HuH-7.5 (cell line): ENCODE data around the gene ADIRF.
"Not testable (repeated sequence)": the region's sequence is repeated elsewhere in the genome, so short reads cannot be mapped to it uniquely, and the experiment has no call there.

Source experiments
- DNase-seq: peaks from one replicate; pipeline ENCODE4 v3.0.0; 2011; ENCODE audit warnings: low spot score

Gene ADIRF

DNA sequence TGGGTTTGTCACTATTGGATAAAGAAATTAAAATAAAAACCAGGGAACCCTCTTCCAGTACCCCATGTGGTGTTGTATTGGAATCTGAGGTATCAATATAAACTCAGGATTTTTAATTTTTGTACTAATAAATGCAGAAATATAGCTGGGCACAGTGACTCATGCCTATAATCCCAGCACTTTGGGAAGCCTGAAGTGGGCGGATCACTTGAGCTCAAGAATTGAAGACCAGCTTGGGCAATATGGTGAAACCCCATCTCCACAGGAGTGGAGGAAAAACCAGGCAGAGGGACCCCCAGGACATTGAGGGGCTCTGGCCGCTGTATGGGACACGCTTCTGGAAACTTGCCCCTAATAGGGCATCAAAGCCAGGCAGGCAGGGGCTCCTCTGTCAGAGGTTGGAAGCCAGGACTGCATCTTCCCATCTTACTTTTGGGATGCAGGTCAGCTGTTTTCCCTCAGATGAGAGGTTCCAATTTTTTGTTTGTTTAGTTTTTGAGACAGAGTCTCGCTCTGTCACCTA lies 11.1 kb downstream of the ADIRF start:
- DNase-seq = no peak

DNA sequence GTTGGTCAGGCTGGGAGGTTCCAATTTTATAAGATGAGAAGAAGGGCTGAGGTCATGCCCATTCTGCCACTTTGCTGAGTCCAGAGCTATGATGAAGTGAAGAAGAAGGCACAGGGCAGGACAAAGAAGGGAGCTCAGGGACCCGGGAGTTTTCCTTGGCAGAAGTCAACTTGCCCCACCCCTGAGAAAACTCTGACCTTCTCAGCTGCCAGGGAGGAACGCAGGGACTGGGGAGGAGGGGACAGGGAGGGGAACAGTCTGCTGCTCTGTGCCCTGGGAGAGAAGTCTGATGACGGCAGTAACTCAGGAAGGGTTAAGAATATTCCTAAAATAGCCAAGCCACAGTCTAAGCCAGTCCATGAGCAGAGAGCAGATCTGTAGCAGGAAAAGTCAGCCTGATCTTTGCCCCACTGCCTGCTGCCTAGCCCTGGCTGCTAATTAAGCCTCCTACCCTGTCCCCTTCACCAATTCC lies 11.7 kb downstream of the ADIRF start:
- DNase-seq = no peak

DNA sequence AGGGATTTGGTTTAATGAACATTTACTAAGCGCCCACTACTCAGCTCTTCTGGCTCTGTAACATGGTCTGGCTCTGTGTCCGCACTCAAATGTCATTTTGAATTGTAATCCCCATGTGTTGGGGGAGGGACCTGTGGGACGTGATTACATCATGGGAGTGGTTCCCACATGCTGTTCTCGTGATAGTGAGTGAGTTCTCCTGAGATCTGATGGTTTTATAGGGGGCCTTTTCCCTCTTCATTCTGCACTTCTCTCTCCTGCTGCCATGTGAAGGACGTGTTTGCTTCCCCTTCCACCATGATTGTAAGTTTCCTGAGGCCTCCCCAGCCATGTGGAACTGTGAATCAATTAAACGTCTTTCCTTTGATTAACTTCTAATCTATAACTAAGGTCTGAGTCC lies 12.7 kb downstream of the ADIRF start:
- DNase-seq = not testable (repeated sequence)

DNA sequence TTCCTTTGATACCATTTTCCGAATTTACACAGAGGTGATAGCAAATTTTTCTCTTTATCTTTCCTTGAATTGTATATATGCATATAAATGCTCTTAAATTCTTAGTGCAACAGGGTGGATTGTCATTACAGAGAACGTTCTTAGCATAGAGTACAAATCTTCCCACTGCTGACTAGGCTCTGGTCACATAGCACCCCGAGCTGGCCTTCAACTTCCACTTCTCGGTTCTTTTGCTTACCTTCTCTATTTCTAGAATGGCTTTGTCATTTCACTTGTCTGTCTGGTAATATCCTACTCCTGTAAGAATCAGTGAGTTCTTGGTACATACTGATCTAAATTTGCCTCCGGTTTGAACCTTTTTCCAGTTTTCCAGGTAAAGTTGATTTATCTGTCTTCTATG lies 13.4 kb downstream of the ADIRF start:
- no peak for DNase-seq

DNA sequence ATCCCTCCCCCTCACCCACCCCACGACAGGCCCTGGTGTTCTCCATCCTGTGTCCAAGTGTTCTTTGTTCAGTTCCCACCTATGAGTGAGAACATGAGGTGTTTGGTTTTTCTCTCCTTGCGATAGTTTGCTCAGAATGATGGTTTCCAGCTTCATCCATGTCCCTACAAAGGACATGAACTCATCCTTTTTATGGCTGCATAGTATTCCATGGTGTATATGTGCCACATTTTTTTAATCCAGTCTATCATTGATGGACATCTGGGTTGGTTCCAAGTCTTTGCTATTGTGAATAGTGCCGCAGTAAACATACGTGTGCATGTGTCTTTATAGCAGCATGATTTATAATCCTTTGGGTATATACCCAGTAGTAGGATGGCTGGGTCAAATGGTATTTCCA lies 16.2 kb downstream of the ADIRF start:
- not testable (repeated sequence) for DNase-seq

DNA sequence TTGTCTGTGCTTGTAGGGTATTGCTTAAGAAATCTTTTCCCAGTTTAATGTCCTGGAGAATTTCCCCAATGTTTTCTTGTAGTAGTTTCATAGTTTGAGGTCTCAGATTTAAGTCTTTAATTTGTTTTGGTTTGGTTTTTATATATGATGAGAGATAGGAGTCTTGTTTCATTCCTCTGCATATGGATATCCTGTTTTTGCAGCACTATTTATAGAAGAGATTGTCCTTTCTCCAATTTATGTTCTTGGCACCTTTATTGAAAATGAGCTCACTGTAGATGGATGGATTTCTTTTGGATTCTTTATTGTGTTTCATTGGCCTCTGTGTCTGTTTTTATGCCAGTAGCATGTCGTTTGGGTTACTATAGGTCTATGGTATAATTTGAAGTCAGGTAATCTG lies 20.2 kb downstream of the ADIRF start:
- no peak for DNase-seq

DNA sequence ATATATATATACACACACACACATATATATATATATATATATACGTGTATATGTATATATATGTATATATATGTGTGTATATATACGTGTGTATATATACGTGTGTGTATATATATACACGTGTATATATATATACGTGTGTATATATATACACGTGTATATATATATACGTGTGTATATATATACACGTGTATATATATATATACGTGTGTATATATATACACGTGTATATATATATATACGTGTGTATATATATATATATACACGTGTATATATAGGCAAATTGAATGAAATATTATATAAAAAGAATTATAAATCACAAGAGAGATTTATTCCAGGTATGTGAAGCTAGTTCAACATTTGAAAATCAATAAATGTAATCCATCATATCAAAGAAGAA lies 23.1 kb downstream of the ADIRF start:
- DNase-seq = not testable (repeated sequence)

DNA sequence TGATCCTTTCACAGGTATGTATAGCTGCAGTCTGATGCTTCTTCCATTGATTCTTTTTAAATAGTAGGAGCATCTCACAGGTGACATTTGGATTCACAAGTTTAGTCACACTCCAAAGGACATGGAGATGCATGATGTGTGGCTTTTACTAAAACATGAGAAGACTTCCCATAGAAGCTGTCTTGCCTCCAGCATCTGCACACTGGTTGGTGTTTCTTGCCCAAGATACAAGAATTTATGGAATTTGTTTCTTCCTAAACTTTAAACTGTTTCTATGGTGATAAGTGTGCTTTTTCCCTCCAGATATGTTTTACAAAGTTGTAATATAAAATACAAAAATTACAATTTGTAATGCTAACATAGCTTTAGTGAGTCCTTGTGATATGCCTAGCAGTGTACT lies 24.2 kb downstream of the ADIRF start:
- no peak for DNase-seq

DNA sequence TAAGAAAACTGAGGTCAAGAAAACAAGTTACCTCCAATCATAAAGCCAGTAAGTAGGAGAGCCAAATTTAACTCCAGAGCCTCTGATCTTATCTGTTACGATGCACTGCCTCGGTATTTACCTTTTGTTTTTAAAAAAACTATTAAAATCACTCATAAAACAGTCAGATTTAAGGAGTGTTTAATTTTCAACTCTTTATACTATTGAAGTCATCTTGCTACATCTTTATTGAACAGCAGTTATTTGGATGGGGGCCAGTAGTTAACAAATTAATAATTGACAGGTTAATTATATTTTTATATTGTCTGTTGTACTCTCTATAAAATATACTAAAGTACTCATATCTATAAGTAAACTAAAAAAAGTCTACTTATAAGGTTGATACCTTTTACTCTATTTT lies 24.6 kb downstream of the ADIRF start:
- no peak for DNase-seq

DNA sequence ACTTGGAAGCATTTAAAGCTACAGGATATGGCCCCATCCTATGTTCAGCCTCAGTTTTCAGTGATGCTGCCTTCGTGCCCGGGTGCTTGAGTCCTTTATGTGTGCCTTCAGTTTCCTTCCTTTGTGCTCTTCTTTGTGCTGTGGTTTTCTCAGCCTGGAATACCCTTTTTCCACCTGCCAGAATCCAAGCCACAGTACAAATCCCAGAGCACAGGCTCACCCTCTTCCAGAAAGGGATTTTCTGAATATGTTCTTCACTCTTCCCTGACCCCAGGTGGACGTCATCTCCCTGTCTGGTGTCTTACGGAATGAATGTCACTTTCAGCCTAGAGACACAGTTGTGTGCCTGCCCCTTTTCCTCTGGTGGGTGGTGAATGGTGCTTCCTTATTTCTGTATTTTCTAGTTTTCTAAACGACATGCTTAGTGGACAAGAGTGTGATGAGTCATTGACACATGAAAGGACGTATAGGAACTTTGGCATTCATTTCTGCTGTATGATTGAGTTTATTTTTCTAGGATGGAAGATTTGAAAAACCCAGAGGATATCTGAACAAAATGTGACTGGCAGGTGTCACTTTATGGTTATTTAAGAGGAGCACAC lies 31.6 kb downstream of the ADIRF start:
- DNase-seq = not testable (repeated sequence)

DNA sequence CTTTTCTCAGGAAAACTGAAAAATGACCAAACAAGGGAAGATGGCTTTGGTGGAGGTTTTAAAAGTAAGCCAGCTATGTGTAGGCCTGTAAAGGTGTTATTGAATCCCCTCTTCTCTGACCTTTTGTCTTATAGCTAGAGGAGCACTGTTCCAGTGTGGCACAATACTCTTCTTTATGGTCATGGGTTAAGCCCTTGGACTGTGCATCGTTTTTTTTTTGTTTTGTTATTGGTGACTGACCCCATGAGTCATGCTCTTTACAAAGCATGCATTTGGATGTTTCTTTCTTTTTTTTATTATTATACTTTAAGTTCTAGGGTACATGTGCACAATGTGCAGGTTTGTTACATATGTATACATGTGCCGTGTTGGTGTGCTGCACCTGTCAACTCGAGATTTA lies 32.2 kb downstream of the ADIRF start:
- DNase-seq = no peak

DNA sequence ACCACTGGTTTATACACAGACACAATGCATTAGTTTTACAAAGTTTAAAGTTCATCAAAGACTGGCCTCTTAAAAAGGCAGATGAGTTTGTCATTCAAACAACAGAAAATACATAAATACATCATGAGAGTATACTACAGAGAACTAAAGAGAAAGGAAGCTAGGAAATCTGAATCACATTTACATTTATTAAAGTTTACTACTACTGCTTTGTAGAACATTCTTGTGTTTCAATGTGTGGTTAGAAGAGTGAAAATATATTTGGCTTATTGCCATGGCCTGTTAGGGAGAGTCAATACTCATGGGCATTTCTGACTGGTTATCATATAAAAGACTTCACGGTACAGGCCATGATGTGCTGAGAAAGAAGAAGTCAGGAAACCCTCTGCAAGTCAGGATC lies 38.8 kb downstream of the ADIRF start:
- not testable (repeated sequence) for DNase-seq

DNA sequence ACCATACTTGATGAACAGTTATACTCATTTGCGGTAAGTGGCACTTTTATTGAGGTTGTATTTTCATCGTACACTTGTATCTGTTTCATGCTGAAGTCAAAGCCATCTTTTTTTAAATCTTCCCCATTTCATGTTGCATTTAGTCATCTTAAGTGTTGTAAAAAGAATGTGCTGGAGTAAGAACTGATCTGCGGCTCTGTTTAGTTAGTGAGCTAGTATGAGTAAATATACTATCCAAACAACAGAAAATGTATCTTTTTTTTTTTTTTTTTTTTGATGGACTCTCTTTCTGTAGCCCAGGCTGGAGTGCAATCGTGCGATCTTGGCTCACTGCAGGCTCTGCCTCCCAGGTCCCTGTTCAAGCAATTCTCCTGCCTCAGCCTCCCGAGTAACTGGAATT lies 39.4 kb downstream of the ADIRF start:
- DNase-seq = not testable (repeated sequence)

DNA sequence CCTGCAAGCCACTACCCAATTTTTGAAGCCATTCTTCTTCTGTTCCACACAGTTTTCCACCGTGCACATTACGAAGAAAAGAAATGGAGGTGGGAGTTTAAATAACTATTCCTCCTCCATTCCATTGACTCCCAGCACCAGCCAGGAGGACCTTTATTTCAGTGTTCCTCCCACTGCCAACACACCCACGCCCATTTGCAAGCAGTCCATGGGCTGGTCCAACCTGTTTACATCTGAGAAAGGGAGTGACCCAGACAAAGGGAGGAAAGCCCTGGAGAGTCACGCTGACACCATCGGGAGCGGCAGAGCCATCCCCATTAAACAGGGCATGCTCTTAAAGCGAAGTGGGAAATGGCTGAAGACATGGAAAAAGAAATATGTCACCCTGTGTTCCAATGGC lies 40.0 kb downstream of the ADIRF start:
- DNase-seq = not testable (repeated sequence)

DNA sequence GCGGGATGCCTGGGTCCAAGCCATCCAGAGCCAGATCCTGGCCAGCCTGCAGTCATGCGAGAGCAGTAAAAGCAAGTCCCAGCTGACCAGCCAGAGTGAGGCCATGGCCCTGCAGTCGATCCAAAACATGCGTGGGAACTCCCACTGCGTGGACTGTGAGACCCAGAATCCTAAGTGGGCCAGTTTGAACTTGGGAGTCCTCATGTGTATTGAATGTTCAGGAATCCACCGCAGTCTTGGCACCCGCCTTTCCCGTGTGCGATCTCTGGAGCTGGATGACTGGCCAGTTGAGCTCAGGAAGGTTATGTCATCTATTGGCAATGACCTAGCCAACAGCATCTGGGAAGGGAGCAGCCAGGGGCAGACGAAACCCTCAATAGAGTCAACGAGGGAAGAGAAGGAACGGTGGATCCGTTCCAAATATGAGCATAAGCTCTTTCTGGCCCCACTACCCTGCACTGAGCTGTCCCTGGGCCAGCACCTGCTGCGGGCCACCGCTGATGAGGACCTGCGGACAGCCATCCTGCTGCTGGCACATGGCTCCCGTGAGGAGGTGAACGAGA lies 40.9 kb downstream of the ADIRF start:
- DNase-seq = not testable (repeated sequence)

DNA sequence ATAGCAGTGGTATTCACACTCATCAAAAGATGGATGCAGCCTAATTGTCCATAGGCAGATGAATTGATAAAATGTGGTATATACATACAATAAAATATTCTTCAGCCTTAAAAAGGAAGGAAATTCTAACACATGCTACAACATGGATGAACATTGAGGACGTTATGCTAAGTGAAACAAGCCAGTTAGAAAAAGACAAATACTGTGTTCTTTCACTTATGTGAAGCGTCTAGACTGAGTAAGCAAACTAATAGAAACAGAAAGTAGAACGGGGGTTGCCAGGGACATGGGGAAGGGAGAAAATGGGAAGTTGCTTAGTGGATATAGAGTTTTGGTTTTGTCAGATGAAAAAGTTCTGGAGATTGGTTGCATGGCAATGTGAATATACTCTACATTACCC lies 45.2 kb downstream of the ADIRF start:
- DNase-seq = not testable (repeated sequence)

DNA sequence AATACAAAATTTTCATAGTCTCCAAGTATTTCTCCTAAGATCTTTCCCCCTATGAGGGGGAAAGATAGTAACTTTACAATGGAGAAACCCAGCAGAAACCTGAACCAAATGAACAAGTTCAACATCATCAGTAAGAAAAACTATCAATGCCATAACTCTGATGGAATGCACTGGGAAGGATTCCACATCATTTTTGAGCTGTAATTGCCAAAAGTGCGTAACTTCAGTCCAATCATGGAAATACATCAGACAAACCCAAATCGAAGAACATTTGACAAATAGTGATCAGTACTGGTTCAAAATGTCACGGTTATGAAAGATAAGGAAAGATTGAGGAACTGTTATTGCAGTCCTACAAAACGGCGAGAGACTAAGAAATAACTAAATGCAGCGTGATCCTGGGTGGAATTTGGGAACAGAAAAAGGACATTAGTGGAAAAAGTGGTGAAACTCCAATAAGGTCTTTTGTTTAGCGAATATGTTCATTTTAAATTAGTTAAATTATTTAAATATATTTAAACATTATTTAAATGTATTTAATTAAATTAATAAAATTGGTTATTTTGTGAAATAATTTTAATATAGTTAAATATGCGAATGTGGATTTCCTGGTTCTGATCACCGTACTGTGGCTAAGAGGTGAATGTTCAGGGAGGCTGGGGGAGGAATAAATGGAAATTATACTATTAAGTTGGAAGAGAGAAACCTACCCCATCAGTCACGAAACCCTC lies 46.9 kb downstream of the ADIRF start:
- DNase-seq = not testable (repeated sequence)

DNA sequence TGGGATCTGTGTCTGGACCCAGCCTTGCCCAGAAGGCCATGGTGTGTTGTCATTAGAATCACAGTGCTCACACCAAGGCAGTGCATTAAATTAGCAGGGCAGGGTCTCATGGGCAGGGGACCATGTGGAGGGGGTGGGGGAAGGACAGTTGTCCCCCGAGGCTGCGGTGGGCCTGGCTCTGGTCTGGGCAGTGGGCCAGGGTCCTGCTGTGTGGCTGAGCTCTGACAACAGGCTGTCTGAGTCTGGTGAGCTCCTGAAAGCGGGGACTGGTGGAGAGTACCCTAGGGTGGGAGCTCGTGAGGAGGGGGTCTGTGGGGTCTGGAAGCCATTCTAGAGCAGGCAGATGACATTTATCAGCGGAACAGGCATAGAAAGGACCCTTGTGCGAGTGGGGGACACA lies 49.8 kb downstream of the ADIRF start:
- DNase-seq = not testable (repeated sequence)

DNA sequence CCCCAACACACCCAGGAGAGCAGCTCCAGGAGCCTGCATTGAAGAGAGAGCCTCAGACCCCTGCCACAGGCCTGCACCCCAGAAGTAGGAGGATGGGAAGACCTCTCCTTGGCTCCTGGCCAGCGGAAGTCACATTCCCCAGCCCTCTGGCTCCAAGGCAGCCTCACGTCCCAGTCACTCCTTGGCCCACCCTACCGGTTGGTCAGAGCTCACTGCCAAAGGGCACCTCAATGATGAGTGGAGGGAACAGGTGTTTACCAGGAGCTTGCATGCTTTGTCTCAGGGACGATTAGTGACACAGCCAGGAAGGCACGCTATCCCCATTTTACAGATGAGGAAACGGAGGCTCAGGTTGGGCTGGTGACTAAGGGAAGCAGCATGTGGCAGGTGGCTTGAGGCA lies 50.8 kb downstream of the ADIRF start:
- DNase-seq = not testable (repeated sequence)

DNA sequence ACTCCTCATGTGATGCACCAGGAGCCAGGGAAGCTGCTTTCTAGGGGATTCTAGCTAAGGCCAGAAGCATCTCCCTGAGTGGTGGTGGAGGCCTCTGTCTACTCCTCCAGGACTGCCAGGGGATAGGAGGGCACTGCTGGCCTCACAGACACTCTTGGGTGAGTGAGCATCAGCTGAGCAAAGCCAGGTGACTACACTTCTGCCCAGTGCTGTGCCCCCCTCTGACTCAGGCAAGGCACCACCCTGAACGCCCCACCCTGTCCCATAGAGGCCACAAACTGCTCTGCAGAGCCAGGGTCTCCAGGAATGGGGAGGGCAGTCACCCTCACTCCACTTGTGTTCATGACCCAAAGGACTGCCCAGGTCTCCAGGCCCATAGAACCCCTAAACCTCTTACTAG lies 51.2 kb downstream of the ADIRF start:
- not testable (repeated sequence) for DNase-seq

DNA sequence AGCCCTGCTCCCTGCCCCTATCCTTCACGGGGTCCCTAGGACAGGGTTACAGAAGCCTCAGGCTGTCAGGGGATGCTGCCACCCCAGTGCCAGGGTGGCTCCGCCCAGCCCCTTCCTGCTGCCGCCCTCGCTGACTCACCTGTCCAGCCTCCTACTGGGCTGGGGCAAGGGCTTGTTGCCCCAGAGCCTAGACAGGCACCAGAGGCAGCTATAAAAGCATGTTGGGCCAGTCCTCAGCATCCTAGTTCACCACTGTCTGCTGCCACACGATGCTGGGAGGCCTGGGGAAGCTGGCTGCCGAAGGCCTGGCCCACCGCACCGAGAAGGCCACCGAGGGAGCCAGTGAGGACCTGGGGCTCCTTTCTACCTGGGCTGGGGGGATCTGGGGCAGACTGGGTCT lies 51.8 kb downstream of the ADIRF start, which contains the start of gene FAM25A:
Gene FAM25A, plus strand, starts transcription at position 239 of the 400 bp plus-strand sequence. Its CDS starts 31 bp downstream, at position 270.
- DNase-seq = not testable (repeated sequence)
